SH-SY5Y (cell line): ENCODE measurements around the gene SESN2.

Source experiments
- GATA2 ChIP-seq: IDR thresholded peaks from 2 replicates; pipeline ENCODE4 v1.6.1; 2011; ENCODE audit warnings: mild to moderate bottlenecking, low read depth, low read length
- GATA3 ChIP-seq: IDR thresholded peaks from 2 replicates; pipeline ENCODE4 v1.6.1; 2011; ENCODE audit warnings: low read depth, mild to moderate bottlenecking, low read length, moderate library complexity

- TF ChIP-seq GATA3 (no peak), GATA2 (no peak)
These were observed 20.3 kb upstream of the SESN2 start for GRCh38 chr1:28239004-28239403.
